Ishikawa (cell line): ENCODE data around the gene ST6GALNAC3.

Source experiments
- CEBPB ChIP-seq: IDR thresholded peaks from 2 replicates; pipeline ENCODE4 v1.6.1; 2012
- CREB1 ChIP-seq: IDR thresholded peaks from 2 replicates; pipeline ENCODE4 v1.6.1; 2012; ENCODE audit warnings: low read depth
- EGR1 ChIP-seq: IDR thresholded peaks from 2 replicates; pipeline ENCODE4 v1.6.1; 2012
- EP300 ChIP-seq: IDR thresholded peaks from 2 replicates; pipeline ENCODE4 v1.6.1; 2012; ENCODE audit warnings: borderline replicate concordance
- RAD21 ChIP-seq: IDR thresholded peaks from 2 replicates; pipeline ENCODE4 v1.6.1; 2012; ENCODE audit warnings: low read depth
- TEAD4 ChIP-seq: IDR thresholded peaks from 2 replicates; pipeline ENCODE4 v1.6.1; 2012
- USF1 ChIP-seq: IDR thresholded peaks from 2 replicates; pipeline ENCODE4 v1.6.1; 2012
- YY1 ChIP-seq: IDR thresholded peaks from 2 replicates; pipeline ENCODE4 v1.6.1; 2012; ENCODE audit warnings: low read depth
- TF ChIP-seq, protein P1 (sequence below): IDR thresholded peaks from 2 replicates; pipeline ENCODE4 v1.6.1; 2012

DNA sequence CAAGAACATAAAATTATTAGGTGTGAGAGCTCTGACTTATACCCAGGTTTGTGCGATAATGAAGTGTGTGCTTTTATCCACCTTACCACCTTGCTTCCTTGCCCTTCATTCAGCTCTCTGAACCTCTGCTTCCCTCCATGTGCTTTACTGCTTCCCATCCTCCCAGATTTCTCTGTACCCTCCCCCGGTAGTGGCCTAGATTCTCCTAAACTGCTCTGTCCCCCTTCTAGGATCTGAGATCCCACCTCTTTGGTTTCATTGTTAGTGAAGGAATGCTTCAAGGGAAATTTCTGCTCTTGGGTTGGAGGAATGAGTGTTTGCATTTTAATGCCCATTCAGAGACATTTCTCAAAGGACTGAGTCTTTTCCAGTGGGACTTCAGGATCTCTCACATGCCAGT lies 159.5 kb downstream of the ST6GALNAC3 start:
- no peak for TF ChIP-seq RAD21
- TF ChIP-seq, protein P1, sequence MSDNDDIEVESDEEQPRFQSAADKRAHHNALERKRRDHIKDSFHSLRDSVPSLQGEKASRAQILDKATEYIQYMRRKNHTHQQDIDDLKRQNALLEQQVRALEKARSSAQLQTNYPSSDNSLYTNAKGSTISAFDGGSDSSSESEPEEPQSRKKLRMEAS: no peak
- no peak for TF ChIP-seq EP300
- no peak for TF ChIP-seq CEBPB
- TF ChIP-seq TEAD4: no peak
- no peak for TF ChIP-seq CREB1
- TF ChIP-seq EGR1: no peak
- TF ChIP-seq YY1: no peak
- TF ChIP-seq USF1: no peak
